Renal pelvis (tissue), 4 donors: ENCODE results near the gene DUSP9. TPM values are rescaled to one million over a fixed set of nuclear protein-coding genes. Genes with fewer than 3 reads are reported as not detected.
"Not testable (repeated sequence)": the region's sequence is repeated elsewhere in the genome, so short reads cannot be mapped to it uniquely, and the experiment has no call there.

Source experiments
- DNase-seq: peaks from one replicate; pipeline ENCODE4 v3.0.0-alpha.2; 2013
- polyA plus RNA-seq, 3 donors: library from polyadenylated mRNA; unstranded; fragments of 120-200 nt; gene quantifications; one replicate each; pipeline ENCODE4 v1.2.1, GENCODE V29; 2013; ENCODE audit not compliant: insufficient read length in 3 of 3

DUSP9 gene
- polyA plus RNA-seq, 3 donors = 47.5 to 62.2 (median 53.3) TPM

DNA sequence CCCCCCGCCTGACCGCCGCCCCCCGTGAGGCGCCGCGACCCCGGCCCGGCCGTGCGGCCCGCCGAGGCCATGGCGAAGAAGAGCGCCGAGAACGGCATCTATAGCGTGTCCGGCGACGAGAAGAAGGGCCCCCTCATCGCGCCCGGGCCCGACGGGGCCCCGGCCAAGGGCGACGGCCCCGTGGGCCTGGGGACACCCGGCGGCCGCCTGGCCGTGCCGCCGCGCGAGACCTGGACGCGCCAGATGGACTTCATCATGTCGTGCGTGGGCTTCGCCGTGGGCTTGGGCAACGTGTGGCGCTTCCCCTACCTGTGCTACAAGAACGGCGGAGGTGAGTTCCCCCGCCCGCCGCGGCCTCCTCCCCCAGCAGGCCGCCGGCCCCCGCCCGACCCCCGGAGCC, 41.5 kb downstream of the DUSP9 start:
- no peak for DNase-seq

DNA sequence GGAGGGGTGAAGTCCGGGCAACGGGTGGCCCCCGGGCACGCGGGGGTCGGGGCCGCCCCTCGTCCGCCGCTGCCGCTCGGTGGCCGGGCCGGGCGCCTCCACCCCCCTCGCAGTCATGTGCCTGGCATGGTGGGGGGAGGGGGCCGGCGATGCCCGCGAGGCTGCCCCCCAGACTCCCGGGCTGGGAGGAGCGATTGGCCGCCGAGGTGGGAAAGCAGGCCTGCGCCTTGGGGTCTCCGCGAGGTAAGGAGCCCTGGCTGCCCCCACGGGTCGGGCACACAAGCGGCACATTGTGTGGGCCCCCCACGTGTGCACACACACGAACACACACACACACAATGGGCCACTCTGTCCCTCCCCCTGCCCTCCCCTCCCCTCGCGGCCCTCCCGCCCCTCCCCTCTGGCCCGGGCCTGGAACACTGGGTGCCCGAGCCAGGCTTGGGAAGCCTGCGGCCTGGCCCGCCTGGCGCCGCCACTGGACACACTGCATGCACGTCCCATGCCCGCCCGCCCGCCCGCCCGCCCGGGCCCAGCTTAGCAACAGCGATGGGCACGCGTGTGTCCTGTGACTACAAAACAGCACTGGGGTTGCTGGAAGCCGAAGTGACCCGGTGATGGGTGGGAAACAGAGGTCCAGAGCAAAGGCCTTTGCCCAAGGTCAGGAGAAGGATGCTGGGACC, 42.0 kb downstream of the DUSP9 start:
- no peak for DNase-seq

DNA sequence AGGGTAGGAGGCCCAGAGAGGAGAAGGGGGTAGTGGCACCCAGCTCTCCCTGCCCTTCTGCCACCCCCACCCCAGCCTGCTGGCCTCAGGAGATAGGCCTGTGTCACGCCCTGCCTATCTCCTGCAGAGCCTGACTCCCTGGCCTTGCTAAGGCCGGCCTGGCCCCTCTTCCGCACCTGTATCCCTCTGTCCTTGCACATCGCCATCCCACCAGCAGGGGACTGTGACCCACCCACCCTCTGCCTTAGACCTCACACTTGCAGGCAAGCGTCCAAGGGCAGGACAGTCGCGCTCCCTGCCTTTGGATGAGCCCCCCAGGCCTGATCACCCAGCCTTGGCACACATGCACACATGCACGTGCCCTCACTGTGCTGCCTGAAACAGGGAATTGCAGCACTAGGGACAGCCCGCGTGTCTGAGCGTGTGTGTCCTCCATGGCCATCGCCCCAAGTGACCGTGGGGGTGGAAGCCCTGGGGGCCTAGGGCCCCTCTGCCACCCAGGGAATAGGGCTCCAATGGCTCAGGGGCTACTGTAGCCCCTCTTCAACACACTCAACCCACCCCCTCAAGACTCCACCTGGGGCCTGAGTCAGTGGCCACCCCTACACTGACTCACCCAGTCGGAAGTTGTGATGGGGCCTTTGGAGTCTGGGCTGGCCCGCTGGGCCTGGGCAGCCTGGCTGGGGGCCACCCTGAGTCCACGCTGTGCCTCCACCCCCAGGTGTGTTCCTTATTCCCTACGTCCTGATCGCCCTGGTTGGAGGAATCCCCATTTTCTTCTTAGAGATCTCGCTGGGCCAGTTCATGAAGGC, 42.9 kb downstream of the DUSP9 start:
- no peak for DNase-seq

DNA sequence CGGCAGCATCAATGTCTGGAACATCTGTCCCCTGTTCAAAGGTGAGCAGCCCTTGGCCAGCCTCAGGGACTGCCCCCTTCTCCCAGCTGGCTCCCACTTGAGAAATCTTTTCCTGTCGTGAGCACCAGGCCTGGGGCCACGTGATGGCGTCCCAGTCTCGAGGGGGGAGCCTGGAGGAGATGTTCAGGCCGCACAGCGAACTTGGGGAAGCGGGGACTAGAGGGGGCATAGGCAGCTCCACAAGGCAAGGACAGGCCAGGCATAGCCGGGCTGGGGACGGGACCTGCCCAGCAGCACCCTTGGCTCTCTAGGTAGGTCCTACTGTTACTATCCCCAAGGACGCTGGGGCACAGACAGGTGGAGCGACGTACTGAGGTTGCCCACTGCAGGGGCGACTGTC, 43.5 kb downstream of the DUSP9 start:
- DNase-seq = no peak

DNA sequence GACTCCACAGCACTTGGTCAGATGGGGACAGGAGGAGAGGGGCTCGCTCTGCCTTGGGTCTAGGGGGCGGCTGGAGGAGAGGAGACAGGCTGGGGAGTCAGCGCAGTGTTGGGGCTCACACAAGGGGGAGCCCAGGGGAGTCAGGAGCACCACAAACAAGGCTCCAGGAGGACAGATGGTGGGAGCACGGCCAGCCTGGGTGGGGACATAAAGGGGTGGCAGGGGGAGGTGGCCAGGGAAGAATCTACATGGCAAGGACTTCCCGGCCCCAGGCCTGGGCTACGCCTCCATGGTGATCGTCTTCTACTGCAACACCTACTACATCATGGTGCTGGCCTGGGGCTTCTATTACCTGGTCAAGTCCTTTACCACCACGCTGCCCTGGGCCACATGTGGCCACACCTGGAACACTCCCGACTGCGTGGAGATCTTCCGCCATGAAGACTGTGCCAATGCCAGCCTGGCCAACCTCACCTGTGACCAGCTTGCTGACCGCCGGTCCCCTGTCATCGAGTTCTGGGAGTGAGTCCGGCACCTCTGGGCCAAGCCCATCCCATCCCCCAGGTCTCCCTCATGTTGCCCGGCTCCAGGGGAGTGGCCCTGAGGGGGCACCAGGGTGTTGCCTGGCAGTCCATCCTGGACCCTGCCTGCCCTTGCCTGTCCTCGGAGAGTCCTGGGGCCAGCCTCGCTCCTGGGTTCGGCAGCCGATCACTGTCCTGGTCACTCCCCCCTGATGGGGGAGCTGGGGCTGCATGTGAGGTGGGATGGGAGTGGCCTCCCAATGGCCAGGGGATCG, 44.2 kb downstream of the DUSP9 start:
- not testable (repeated sequence) for DNase-seq

DNA sequence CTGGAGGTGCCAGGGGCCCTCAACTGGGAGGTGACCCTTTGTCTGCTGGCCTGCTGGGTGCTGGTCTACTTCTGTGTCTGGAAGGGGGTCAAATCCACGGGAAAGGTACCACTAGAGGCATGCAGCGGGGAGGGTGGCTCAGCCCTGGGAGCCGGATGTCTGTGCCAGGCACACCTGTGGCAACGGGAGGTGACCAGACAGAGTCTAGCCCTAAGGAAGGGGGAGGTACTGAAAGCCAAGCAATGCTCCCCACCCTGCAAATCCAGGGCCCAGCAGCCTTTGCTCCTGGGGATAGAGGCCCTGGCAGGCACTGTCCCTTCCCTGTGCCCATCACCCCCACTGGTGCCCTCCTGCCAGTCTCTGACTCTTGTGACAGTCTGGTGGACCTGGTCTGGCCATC, 45.0 kb downstream of the DUSP9 start:
- no peak for DNase-seq

DNA sequence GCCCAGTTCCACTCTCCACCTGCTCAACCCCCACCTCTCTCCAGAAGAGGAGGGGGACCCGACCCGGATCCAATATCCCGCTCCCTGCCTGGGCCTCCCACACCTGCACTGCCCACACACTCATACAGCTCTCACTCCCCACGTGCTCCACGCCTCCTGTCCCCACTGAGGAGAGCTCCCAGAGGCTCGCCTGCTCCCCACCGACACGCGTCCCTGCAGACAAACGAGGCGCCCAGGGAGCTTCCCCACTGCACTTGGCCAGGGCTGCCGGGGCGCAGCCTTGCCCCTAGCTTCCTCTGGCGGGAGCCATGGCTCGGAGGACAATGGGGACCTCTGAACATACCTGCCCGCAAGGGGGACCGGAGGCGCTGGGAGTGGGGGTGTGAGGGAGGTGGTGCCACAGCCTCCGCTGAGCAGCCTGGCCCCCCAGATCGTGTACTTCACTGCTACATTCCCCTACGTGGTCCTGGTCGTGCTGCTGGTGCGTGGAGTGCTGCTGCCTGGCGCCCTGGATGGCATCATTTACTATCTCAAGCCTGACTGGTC, 45.7 kb downstream of the DUSP9 start:
- no peak for DNase-seq

DNA sequence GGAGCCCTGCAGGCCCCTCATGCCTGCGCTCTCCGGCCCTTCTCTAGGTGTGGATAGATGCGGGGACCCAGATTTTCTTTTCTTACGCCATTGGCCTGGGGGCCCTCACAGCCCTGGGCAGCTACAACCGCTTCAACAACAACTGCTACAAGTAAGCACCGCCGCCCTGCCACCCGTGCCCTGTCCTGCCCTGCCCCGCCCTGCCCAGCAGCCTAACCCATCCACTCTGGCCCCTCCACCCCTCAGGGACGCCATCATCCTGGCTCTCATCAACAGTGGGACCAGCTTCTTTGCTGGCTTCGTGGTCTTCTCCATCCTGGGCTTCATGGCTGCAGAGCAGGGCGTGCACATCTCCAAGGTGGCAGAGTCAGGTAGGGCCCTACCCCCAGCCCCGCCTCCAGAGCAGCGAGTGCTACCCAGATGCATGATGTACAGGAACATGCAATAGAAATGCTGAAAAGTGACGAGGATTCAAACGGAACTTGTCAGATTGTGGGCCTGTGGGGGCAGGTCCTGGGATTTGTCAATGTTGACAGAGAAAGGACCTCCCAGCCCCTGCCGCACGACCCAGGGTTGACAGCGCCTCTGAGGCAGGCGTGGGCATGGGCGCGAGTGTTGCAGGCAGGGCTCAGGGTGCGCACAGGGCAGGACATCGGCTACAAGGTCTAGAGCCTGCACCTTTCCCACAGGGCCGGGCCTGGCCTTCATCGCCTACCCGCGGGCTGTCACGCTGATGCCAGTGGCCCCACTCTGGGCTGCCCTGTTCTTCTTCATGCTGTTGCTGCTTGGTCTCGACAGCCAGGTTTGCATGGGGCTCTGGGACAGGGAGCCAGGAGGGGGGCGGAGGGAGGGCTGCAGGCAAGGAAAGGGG, 46.4 kb downstream of the DUSP9 start:
- DNase-seq = no peak

DNA sequence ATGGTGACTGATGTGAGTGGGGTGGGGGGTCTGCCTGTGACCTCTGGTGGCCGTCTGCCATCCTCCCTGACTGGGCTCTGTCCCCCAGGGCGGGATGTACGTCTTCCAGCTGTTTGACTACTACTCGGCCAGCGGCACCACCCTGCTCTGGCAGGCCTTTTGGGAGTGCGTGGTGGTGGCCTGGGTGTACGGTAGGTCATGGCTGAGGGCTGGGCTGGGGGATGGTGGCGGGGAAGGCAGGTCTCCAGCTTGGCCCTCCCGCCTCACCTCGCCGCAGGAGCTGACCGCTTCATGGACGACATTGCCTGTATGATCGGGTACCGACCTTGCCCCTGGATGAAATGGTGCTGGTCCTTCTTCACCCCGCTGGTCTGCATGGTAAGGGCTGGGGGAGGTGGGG, 47.3 kb downstream of the DUSP9 start:
- DNase-seq = not testable (repeated sequence)

DNA sequence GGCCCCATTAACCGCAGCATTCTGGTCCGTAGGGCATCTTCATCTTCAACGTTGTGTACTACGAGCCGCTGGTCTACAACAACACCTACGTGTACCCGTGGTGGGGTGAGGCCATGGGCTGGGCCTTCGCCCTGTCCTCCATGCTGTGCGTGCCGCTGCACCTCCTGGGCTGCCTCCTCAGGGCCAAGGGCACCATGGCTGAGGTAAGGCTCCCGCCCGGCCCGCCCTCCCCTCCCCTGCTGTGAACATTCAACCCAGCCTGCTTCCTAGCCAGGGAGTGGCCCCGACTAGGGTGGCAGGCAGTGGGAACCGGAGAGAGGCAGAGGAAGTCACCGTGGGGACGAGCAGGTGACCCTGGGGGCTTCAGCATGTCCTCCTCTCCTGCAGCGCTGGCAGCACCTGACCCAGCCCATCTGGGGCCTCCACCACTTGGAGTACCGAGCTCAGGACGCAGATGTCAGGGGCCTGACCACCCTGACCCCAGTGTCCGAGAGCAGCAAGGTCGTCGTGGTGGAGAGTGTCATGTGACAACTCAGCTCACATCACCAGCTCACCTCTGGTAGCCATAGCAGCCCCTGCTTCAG, 47.8 kb downstream of the DUSP9 start:
- DNase-seq = no peak

DNA sequence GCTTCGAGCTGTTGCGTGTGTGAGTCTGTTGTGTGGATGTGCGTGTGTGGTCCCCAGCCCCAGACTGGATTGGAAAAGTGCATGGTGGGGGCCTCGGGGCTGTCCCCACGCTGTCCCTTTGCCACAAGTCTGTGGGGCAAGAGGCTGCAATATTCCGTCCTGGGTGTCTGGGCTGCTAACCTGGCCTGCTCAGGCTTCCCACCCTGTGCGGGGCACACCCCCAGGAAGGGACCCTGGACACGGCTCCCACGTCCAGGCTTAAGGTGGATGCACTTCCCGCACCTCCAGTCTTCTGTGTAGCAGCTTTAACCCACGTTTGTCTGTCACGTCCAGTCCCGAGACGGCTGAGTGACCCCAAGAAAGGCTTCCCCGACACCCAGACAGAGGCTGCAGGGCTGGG, 49.1 kb downstream of the DUSP9 start:
- no peak for DNase-seq

DNA sequence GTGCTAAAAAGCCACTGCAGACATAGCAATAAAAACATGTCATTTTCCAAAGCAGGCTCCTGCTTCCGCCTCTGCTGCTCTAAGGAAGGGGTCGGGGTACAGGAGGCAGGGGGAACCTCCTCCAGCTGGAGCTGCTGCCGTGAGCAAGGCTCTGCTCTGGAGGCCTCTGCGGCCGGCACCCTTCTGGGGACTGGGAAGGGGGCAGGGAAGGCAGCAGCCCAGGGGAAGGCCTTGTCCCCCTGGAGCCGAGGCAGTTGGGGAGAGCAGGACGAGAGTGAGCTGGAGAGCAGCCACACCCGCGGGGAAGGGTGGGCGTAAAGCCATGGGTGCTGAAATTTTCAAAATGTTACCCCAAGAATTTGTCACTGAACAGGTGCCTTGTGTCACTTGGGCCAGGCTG, 49.5 kb downstream of the DUSP9 start:
- DNase-seq = not testable (repeated sequence)

DNA sequence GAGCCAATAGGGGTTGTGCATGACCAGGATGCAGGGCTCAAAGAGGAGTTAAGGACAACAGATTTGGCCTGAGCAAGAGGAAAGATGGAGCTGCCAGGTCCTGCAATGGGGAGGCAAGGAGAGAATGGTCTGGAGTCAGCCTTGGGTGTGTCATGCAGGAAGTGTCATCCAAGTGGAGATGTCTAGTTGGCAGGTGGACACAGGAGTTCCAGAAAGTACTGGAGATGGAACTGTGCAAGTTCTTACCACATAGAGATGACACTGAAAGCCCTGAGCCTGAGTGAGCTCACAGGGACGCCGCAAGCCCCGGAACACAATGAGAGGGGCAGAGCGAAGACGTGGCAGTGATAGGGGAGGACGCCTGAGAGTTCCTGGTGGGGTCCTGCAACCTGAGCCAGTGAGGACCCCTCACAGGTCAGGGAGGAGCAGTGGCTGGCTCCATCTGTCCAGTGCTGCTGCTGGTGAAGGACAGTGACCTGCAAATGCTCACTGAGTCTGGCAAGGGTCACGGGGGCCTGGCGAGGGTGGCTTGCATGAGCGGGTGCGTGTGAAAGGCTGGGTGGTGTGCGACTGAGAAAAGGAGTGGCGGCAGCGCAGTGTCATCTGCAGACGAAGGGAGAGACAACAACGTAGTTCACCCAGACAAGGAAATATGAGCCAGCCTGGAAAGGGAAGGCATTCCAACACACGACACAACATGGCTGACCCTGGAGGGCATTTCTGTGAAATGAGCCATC, 50.2 kb downstream of the DUSP9 start:
- not testable (repeated sequence) for DNase-seq

DNA sequence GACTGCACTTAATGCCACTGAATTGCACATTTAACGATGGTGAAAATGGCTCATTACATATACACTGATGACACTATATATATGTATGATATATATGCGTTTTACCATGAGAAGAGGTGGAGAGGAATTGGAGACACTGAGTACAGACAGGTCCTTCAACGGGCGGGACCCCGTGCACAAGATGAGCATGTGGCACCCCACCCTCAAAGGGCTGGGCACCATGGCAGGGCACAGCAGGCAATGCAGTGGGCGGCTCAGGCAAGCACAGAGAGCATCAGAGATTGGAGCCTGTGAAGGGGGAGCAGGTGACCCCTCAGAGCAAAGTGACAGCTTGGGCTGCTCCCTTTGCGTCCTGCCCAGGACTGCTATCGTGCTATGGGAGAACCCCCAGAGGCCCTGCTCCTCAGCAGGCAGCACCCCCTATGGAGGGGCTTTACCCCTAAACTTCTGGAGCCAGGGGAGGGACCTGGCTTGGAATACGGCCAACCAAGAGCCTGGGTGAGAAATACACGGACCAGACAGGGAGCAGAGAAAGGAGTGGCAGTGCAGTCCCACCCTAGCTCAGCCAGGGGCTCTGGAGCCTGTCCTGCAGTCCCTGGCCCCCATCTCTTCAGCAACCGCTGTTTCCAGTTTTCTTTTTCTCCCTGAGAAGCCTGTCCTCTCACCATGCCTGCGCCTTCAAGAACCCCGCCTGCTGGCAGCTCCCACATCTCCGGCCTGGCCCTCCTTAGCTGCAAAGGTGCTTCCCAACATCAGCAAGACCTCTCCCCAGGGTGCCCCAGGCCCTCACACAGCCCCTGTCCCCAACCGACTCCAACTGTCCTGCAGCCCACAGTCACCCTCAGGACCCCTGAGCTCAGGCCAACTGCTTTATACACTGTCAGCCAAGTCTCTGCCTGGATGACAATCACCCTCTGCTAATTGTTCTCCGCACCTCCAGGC, 51.2 kb downstream of the DUSP9 start:
- no peak for DNase-seq

DNA sequence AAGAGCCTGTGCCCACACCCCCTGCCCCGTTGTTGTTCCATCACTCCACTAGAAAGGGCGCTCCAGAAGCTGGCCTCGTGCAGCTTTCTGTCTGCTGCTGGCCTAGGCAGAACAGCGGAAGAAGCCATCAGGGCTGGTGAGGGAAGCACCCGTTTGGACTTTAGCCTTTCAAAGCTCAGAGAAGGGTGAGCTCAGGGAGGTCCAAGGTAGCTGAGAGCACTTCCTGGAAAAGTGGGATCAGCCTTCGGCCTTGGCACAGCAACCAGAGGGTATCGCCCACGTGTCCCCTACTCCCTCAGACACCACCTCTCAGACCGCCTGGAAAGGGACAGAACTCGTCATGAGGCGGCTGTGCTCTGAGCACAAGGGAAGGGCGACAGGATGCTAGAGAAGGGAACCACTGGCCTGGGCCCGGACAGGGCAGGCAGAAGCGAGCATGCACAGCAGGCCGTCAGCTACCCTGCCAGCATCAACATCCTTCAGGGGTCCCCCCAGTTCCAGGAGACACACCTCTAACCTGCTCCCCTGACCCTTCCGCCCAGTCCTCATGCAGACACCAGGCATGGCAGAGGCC, 52.3 kb downstream of the DUSP9 start:
- not testable (repeated sequence) for DNase-seq

DNA sequence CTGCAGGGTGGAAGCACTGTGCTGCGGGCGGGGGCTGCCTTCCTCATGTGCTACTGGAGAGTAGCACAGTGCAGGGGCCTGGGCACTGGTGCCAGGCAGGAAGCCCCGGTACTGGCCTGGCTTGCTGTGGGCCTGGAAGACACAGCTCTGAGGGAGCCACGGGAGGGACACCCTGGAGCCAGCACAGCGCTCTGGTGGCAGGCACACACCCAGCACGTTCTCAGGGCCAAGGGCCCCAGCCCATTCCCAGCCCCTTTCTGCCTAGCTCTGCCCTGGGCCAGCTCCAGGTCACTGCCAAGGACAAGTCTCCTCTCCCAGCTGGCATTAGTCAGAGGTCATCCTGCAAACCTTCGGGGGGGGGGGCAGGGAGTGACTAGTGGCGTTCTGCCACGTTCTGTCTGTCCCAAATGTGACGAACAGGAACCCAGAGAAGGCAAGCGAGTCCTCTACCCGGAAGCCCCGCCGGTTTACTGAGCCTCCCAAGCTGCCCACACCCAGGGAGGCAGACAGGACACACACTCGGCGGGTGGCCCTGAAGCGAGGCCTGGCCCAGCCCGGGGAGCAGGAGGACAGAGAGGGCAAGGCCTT, 52.9 kb downstream of the DUSP9 start:
- DNase-seq = not testable (repeated sequence)

DNA sequence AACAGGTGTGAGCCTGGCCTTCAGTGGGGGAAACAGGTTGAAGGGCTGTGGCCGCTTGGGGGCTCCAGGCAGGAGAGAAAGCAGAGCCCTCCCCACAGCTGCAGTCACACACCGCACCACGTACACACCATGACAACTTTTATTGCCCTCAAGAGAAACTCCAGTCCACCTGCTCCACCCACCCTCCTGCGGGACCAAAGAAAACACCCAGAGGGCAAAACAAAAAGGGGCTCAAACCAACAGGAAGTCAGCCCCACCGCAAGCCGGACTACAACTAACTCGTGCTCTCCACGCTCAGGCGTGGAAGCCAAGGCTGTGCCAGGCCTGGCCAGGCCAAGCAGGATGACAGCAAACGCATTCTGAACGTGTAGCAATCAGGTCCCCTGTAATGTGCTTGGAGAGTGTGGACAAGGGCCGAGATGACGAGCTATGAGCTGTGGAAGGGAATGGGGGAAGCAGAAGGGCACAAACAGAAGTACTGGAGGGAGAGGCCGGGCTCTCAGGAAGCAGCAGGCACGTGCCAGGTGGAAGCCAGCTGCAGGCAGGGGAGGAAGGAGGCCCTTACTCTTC, 53.5 kb downstream of the DUSP9 start:
- no peak for DNase-seq
